GM12865 (cell line): ENCODE results near the gene RAB35.

Experiments
- DNase-seq: peaks from one replicate; pipeline ENCODE4 v3.0.0; 2010; ENCODE audit warnings: low read depth
- H3K4me3 ChIP-seq: 2 replicates; pipeline ENCODE4 v1.5.1; 2011; ENCODE audit warnings: mild to moderate bottlenecking, low read depth, low read length, control low read depth
- TF ChIP-seq, protein P1 (sequence below): IDR thresholded peaks from 2 replicates; pipeline ENCODE4 v1.5.1; 2011; ENCODE audit warnings: low read length, control low read depth, low read depth, inconsistent platforms; ENCODE audit not compliant: insufficient read depth; ENCODE audit errors: missing control alignments

Gene RAB35

GRCh38 chr12:120090206-120090605 is 26.3 kb downstream of the RAB35 start:
- TF ChIP-seq, protein P1, sequence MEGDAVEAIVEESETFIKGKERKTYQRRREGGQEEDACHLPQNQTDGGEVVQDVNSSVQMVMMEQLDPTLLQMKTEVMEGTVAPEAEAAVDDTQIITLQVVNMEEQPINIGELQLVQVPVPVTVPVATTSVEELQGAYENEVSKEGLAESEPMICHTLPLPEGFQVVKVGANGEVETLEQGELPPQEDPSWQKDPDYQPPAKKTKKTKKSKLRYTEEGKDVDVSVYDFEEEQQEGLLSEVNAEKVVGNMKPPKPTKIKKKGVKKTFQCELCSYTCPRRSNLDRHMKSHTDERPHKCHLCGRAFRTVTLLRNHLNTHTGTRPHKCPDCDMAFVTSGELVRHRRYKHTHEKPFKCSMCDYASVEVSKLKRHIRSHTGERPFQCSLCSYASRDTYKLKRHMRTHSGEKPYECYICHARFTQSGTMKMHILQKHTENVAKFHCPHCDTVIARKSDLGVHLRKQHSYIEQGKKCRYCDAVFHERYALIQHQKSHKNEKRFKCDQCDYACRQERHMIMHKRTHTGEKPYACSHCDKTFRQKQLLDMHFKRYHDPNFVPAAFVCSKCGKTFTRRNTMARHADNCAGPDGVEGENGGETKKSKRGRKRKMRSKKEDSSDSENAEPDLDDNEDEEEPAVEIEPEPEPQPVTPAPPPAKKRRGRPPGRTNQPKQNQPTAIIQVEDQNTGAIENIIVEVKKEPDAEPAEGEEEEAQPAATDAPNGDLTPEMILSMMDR = no peak
- no peak overlapping the region for H3K4me3 ChIP-seq
- DNase-seq = no peak

DNA sequence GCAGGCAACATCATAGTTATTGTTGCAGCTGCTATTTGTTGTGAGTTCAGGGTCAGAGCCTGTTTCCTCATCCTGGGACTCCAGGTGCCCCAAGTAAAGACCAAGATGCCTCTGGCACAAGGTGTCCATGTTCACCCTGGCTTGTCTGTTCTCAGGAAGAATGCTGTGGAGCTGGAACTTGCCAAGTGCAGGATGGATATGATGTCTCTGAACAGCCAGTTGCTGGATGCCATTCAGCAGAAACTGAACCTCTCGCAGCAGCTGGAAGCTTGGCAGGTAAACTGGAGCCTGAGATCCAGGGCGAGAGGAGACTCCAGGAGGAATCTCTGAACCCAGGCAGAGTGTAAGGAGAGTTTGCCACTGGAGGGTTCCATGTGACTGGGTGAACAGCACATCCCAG is 26.8 kb downstream of the RAB35 start:
- DNase-seq = no peak
- TF ChIP-seq, protein P1 = no peak
- H3K4me3 ChIP-seq = no peak overlapping the region

DNA sequence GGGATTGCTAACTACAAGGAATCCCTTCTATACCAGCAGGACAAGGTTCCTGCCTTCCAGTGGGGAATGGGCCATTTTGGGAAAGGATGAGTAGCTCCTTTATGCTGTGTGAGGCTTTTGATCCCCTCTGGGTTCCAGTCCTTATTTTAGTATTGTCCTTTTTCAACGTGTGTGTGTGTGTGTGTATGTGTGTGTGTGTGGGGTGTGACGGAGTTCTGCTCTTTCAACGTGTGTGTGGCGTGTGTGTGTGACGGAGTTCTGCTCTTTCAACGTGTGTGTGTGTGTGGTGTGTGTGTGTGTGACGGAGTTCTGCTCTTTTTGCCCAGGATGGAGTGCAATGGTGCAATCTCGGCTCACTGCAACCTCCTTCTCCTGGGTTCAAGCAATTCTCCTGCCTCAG is 27.4 kb downstream of the RAB35 start:
- TF ChIP-seq, protein P1 = no peak
- no peak overlapping the region for H3K4me3 ChIP-seq
- DNase-seq = no peak

DNA sequence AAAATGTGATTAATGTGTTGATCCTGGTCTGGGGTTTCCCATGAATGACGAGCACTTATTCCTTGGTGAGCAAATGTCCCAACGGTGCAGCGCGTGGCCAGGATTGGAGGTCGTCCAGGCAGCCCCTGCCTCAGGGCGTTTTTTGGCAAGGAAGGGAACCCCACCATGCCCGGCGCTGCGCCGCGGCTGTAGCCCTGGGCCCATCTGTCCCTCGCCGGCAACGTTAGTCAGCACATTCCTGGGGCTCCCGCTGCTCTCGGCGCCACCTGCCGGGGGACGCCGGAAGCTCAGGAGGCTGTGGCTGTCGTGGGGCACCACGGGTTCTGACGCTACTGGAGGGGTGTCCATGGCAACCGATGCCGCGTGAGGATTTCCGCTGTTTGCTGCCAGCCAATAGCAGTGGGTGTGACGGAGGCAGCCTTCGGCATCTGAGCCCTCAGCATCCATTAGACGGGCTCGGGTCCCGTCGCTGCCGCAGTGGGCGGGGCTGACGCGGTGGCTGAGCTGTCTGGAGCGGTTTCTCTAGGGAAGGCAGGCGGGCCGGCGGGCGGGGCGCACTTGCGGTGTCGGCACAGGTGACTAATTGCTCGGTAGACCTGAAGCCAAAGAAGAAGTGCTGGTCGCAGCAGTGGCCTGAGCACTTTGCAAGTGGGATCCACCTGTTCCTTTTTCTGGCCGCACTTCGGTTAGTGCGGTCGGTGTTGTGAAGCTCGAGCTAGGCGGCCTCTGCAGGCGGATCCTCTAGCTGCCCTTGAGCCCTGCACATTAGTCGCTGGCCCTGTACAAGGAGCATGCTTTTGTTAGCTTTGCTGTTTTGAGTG is 29.5 kb downstream of the RAB35 start:
- TF ChIP-seq, protein P1 = peak; percentile 99
- peak; percentile 99 for DNase-seq
- peak overlapping the region; percentile 51 for H3K4me3 ChIP-seq

DNA sequence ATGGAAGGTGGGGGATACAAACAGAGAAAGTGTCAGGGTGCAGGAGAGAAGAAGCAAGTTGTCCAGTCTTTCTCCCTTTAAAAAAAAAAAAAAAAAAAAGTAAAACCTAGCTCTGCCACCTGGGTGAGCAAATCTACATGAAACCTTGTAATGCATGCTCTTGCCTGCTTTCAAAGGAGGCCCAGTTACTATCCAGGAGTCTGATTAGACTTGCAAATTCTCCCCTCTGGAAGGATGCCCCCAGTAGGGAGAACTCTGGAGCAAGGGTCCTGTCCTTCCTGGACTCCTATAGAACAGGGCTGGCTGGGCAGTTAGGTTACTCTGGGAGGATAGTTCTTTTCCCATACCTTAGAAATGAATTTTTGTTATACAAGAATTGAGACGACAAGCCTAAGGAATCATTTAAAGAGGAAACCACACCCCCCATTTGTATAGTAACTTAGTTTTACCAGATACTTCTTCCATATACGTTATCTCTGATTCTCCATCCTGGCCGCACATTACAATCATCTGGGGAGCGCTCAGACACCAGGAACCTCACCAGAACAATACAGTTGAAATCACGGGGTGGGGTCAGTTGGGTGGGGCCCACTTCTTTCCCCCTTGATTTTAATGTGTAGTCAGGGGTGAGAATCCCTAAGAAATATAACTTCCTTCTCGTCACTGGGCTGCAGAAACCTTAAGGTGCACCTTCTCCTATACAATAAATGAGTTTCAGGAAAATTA is 30.5 kb downstream of the RAB35 start:
- peak overlapping the region; percentile 49; the same call in 1 of the 2 replicates for H3K4me3 ChIP-seq
- TF ChIP-seq, protein P1 = no peak
- DNase-seq = no peak

- no peak for DNase-seq
- H3K4me3 ChIP-seq = no peak overlapping the region
- TF ChIP-seq, protein P1 = no peak
These were observed 34.9 kb downstream of the RAB35 start for GRCh38 chr12:120081641-120082040.
